Gastrocnemius medialis (tissue), 4 donors: ENCODE results near the gene CCDC81. TPM values are rescaled to one million over a fixed set of nuclear protein-coding genes. Genes with fewer than 3 reads are reported as not detected.
"Not testable (repeated sequence)": the region's sequence is repeated elsewhere in the genome, so short reads cannot be mapped to it uniquely, and the experiment has no call there.

ENCODE experiments used
- ATAC-seq, 2 donors: fragments of 150-250 bp; one replicate each; pipeline ENCODE4 v1.9.1; 2016
- DNase-seq, 2 donors: peaks; one replicate each; pipeline ENCODE4 v3.0.0-alpha.2; 2019
- H3K27ac ChIP-seq, 4 donors: fragments of 200-600 bp; sonication (generic); 1 replicate in 1 of 4; 2 replicates in 3 of 4; pipeline ENCODE4 v1.5.1; 2016 to 2018; ENCODE audit warnings: mild to moderate bottlenecking in 2 of 4, moderate library complexity in 1 of 4
- H3K27me3 ChIP-seq, 3 donors: fragments of 200-600 bp; sonication (generic) in 2 of 3; 1 replicate in 1 of 3; 2 replicates in 2 of 3; pipeline versions ENCODE4 v1.5.1 to v1.6.0; 2016 to 2019; ENCODE audit warnings: mild to moderate bottlenecking in 1 of 3, moderate library complexity in 1 of 3
- H3K36me3 ChIP-seq, 2 donors: fragments of 200-600 bp; sonication (generic) in 1 of 2; one replicate each; pipeline ENCODE4 v1.5.1; 2017 to 2018
- H3K4me1 ChIP-seq, 2 donors: fragments of 200-600 bp; sonication (generic) in 1 of 2; one replicate each; pipeline ENCODE4 v1.5.1; 2016 to 2017; ENCODE audit warnings: mild to moderate bottlenecking in 2 of 2
- H3K4me3 ChIP-seq, 4 donors: fragments of 200-600 bp; sonication (generic) in 3 of 4; 1 replicate in 1 of 4; 2 replicates in 3 of 4; pipeline ENCODE4 v1.5.1; 2016 to 2019; ENCODE audit warnings: mild to moderate bottlenecking in 2 of 4
- H3K9me3 ChIP-seq, 3 donors: fragments of 200-600 bp; sonication (generic) in 2 of 3; 1 replicate in 1 of 3; 2 replicates in 2 of 3; pipeline ENCODE4 v1.5.1; 2016 to 2019
- POLR2A ChIP-seq, 2 donors: fragments of 450-650 bp; IDR thresholded peaks; one replicate each; pipeline ENCODE4 v1.6.1; 2017; ENCODE audit warnings: antibody characterized with exemption in 2 of 2, mild to moderate bottlenecking in 2 of 2, moderate library complexity in 2 of 2
- in situ Hi-C, 4 donors: fragments of 200-750 bp; cut with MboI; loops; one replicate each; pipeline versions ENCODE4 v1.15.0 to v1.8.0; 2017; ENCODE audit warnings: low sequenced_read_pairs in 4 of 4
- intact Hi-C: fragments of 100-400 bp; cut with DNase I; formaldehyde crosslinking; loops from one replicate; pipeline ENCODE4 v1.15.1; 2023; ENCODE audit warnings: low total_unique reads
- total RNA-seq, 4 donors: library from RNA; depleted of rRNA; stranded (reverse); fragments of >200 nt; gene quantifications; one replicate each; pipeline versions ENCODE4 v1.1.0 to v1.2.3, GENCODE V29; 2016
- TF ChIP-seq, protein P1 (sequence below), 5 experiments: fragments of 450-650 bp in 3 of 5; fragments of 200-600 bp in 2 of 5; sonication (generic) in 2 of 5; IDR thresholded peaks in 4 of 5; conservative IDR thresholded peaks in 1 of 5; 1 replicate in 4 of 5; 2 replicates in 1 of 5; pipeline ENCODE4 v1.5.1; 2016 to 2019; ENCODE audit warnings: antibody characterized with exemption in 5 of 5, mild to moderate bottlenecking in 3 of 5, moderate library complexity in 3 of 5

The CCDC81 gene
- total RNA-seq, 4 donors from 2014 or later, result 0.22 TPM; not detected in 3

DNA sequence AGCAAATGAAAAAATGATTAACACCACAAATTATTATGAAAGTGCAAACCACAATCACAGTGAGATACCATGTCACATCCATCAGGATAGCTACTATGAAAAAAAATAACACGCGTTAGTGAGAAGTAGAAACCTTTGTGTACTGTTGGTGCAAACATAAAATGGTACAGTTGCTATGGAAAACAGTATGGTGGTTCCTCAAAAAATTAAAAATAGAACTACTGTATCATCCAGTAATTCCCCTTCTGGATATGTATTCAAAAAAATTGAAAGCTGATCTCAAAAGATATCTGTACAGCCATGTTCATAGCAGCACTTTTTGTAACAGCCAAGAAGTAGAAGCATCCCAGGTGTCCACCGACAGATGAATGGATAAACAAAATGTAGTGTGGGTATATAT lies 43.4 kb downstream of the CCDC81 start:
- ATAC-seq (no peak), DNase-seq (no peak)
- Histone ChIP-seq H3K27ac (no peak overlapping the region), H3K4me1 (no peaks in the 10 kb centered on the region), H3K27me3 (no peaks in the 10 kb centered on the region), H3K4me3 (no peak overlapping the region), H3K36me3 (no peaks in the 10 kb centered on the region), H3K9me3 (no peaks in the 10 kb centered on the region)
- intact Hi-C loops (no loop called here), in situ Hi-C loops (no loop called here)
- TF ChIP-seq POLR2A (IDR thresholded peaks at IDR 0.05), result no peak
- TF ChIP-seq, protein P1, sequence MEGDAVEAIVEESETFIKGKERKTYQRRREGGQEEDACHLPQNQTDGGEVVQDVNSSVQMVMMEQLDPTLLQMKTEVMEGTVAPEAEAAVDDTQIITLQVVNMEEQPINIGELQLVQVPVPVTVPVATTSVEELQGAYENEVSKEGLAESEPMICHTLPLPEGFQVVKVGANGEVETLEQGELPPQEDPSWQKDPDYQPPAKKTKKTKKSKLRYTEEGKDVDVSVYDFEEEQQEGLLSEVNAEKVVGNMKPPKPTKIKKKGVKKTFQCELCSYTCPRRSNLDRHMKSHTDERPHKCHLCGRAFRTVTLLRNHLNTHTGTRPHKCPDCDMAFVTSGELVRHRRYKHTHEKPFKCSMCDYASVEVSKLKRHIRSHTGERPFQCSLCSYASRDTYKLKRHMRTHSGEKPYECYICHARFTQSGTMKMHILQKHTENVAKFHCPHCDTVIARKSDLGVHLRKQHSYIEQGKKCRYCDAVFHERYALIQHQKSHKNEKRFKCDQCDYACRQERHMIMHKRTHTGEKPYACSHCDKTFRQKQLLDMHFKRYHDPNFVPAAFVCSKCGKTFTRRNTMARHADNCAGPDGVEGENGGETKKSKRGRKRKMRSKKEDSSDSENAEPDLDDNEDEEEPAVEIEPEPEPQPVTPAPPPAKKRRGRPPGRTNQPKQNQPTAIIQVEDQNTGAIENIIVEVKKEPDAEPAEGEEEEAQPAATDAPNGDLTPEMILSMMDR (IDR thresholded peaks at IDR 0.05 in 4 of 5, conservative IDR thresholded peaks at IDR 0.05 in 1 of 5), result no peak

DNA sequence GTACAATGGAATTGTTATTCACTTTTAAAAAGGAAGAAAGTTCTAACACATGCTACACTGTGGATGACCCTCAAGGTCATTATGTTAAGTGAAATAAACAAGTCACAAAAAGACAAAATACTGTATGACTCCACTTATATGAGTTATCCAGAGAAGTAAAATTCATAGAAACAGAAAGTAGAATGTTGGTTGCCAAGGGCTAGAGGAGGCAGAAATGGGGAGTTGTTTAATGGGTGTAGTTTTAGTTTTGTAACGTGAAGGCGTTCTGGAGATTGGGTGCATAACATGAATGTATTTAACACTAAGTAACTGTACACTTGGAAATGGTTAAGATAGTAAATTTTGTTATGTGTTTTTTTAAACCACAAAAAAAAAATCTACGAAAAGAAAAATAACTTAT lies 43.8 kb downstream of the CCDC81 start:
- Histone ChIP-seq H3K27me3 (no peaks in the 10 kb centered on the region), H3K27ac (no peak overlapping the region), H3K9me3 (no peaks in the 10 kb centered on the region), H3K36me3 (no peaks in the 10 kb centered on the region), H3K4me1 (no peaks in the 10 kb centered on the region), H3K4me3 (no peak overlapping the region)
- intact Hi-C loops (no loop called here), in situ Hi-C loops (no loop called here)
- ATAC-seq, result no peak
- no peak for DNase-seq
- no peak for TF ChIP-seq POLR2A (IDR thresholded peaks at IDR 0.05)
- TF ChIP-seq, protein P1 (IDR thresholded peaks at IDR 0.05 in 4 of 5, conservative IDR thresholded peaks at IDR 0.05 in 1 of 5), result no peak

GRCh38 chr11:86418917-86419316 lies 44.2 kb downstream of the CCDC81 start:
- TF ChIP-seq, protein P1 (IDR thresholded peaks at IDR 0.05 in 4 of 5, conservative IDR thresholded peaks at IDR 0.05 in 1 of 5), result no peak
- no peak for TF ChIP-seq POLR2A (IDR thresholded peaks at IDR 0.05)
- no peak overlapping the region for H3K27ac ChIP-seq
- no peak for ATAC-seq
- no peaks in the 10 kb centered on the region for H3K4me1 ChIP-seq
- in situ Hi-C loops, result no loop called here
- H3K9me3 ChIP-seq, result no peaks in the 10 kb centered on the region
- intact Hi-C loops, result no loop called here
- no peak for DNase-seq
- no peak overlapping the region for H3K4me3 ChIP-seq
- H3K36me3 ChIP-seq, result no peaks in the 10 kb centered on the region
- H3K27me3 ChIP-seq, result no peaks in the 10 kb centered on the region

- no peak overlapping the region for H3K27ac ChIP-seq
- H3K36me3 ChIP-seq, result no peaks in the 10 kb centered on the region
- no peak overlapping the region for H3K4me3 ChIP-seq
- ATAC-seq, result no peak
- H3K4me1 ChIP-seq, result no peaks in the 10 kb centered on the region
- intact Hi-C loops (no loop called here), in situ Hi-C loops (no loop called here)
- TF ChIP-seq, protein P1 (IDR thresholded peaks at IDR 0.05 in 4 of 5, conservative IDR thresholded peaks at IDR 0.05 in 1 of 5), result no peak
- TF ChIP-seq POLR2A (IDR thresholded peaks at IDR 0.05), result no peak
- no peaks in the 10 kb centered on the region for H3K27me3 ChIP-seq
- H3K9me3 ChIP-seq, result peaks cover 0 to 5% (median 0%) of the 10 kb centered on the region in 3 donors
- DNase-seq, result no peak
These were observed 47.3 kb downstream of the CCDC81 start for GRCh38 chr11:86421946-86422345.

DNA sequence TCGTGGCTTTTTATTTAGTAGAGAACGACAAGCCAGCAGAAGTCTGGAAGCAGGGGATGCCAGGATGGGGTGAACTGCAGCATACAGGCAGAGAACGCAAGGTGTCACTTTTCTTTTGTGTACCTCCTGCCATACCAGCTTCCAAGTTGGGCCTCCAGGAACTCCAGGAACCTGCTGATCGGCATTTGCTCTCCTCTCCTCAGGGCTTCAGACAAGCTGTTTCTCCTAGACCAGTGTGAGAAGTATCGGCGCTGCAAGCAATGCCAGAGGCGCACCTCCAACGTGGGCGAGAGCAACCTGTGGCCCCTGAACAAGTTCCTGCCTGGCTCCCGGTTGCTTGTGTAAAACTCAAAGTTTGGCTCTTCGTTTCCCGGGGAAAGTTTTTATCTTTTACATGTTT lies 47.7 kb downstream of the CCDC81 start:
- Histone ChIP-seq H3K9me3 (peaks cover 0 to 5% (median 0%) of the 10 kb centered on the region in 3 donors), H3K4me1 (no peaks in the 10 kb centered on the region), H3K4me3 (no peak overlapping the region), H3K27ac (no peak overlapping the region), H3K27me3 (no peaks in the 10 kb centered on the region), H3K36me3 (no peaks in the 10 kb centered on the region)
- no peak for ATAC-seq
- no peak for TF ChIP-seq POLR2A (IDR thresholded peaks at IDR 0.05)
- TF ChIP-seq, protein P1 (IDR thresholded peaks at IDR 0.05 in 4 of 5, conservative IDR thresholded peaks at IDR 0.05 in 1 of 5), result no peak
- in situ Hi-C loops (no loop called here), intact Hi-C loops (no loop called here)
- no peak for DNase-seq

- H3K9me3 ChIP-seq, H3K27ac ChIP-seq, H3K27me3 ChIP-seq, H3K4me1 ChIP-seq, in situ Hi-C loops, DNase-seq, H3K4me3 ChIP-seq, H3K36me3 ChIP-seq, intact Hi-C loops, ATAC-seq: not testable (repeated sequence)
These were observed 48.8 kb downstream of the CCDC81 start for GRCh38 chr11:86423488-86423887.
